Trophoblast cell (in vitro differentiated cells and primary cell): ENCODE measurements around the gene APOA4.
"Not testable (repeated sequence)": the region's sequence is repeated elsewhere in the genome, so short reads cannot be mapped to it uniquely, and the experiment has no call there.

ENCODE experiments used
- DNase-seq, 2 donors: peaks; one replicate each; pipeline ENCODE4 v3.0.0-alpha.2; 2016
- H2AFZ ChIP-seq: 2 replicates; pipeline ENCODE4 v1.6.1; 2013; ENCODE audit warnings: low read length, moderate library complexity, mild to moderate bottlenecking; ENCODE audit not compliant: insufficient read depth, poor library complexity
- H2AK5ac ChIP-seq: 2 replicates; pipeline ENCODE4 v1.6.1; 2013; ENCODE audit warnings: mild to moderate bottlenecking, low read length
- H2BK120ac ChIP-seq: 2 replicates; pipeline ENCODE4 v1.6.1; 2013; ENCODE audit warnings: low read length, mild to moderate bottlenecking, moderate library complexity; ENCODE audit not compliant: insufficient read depth, poor library complexity
- H2BK12ac ChIP-seq: 2 replicates; pipeline ENCODE4 v1.6.1; 2013; ENCODE audit warnings: mild to moderate bottlenecking, low read length, moderate library complexity
- H2BK5ac ChIP-seq: 2 replicates; pipeline ENCODE4 v1.6.1; 2013; ENCODE audit warnings: low read length, low read depth, moderate library complexity, mild to moderate bottlenecking; ENCODE audit not compliant: poor library complexity
- H3K14ac ChIP-seq: 2 replicates; pipeline ENCODE4 v1.6.1; 2013; ENCODE audit warnings: mild to moderate bottlenecking, low read length
- H3K18ac ChIP-seq: 2 replicates; pipeline ENCODE4 v1.6.1; 2013; ENCODE audit warnings: mild to moderate bottlenecking, low read length
- H3K23ac ChIP-seq: 2 replicates; pipeline ENCODE4 v1.6.1; 2013; ENCODE audit warnings: low read length
- H3K27ac ChIP-seq: 2 replicates; pipeline ENCODE4 v1.5.1; 2013; ENCODE audit warnings: low read depth, mild to moderate bottlenecking, inconsistent platforms, low read length, moderate library complexity
- H3K27me3 ChIP-seq: 2 replicates; pipeline ENCODE4 v1.6.1; 2013; ENCODE audit warnings: inconsistent platforms, mild to moderate bottlenecking, low read length, moderate library complexity; ENCODE audit not compliant: insufficient read depth
- H3K36me3 ChIP-seq, 2 experiments: 1 replicate in 1 of 2; 2 replicates in 1 of 2; pipeline ENCODE4 v1.6.1; 2013; ENCODE audit warnings: low read length in 2 of 2, mild to moderate bottlenecking in 2 of 2, moderate library complexity in 1 of 2; ENCODE audit not compliant: insufficient read depth in 2 of 2, control insufficient read depth in 1 of 2
- H3K4ac ChIP-seq: 2 replicates; pipeline ENCODE4 v1.6.1; 2013; ENCODE audit warnings: low read depth, mild to moderate bottlenecking, low read length, moderate library complexity
- H3K4me1 ChIP-seq, 2 experiments: 1 replicate in 1 of 2; 2 replicates in 1 of 2; pipeline ENCODE4 v1.6.1; 2013; ENCODE audit warnings: low read length in 2 of 2, mild to moderate bottlenecking in 2 of 2, moderate library complexity in 1 of 2; ENCODE audit not compliant: insufficient read depth in 2 of 2, control insufficient read depth in 1 of 2
- H3K4me2 ChIP-seq: 2 replicates; pipeline ENCODE4 v1.6.1; 2013; ENCODE audit warnings: inconsistent platforms, mild to moderate bottlenecking, low read length, moderate library complexity
- H3K4me3 ChIP-seq: 2 replicates; pipeline ENCODE4 v1.5.1; 2013; ENCODE audit warnings: mild to moderate bottlenecking, low read depth, low read length, inconsistent platforms
- H3K79me1 ChIP-seq: one replicate; pipeline ENCODE4 v1.6.1; 2013; ENCODE audit warnings: low read length
- H3K79me2 ChIP-seq: 2 replicates; pipeline ENCODE4 v1.6.1; 2013; ENCODE audit warnings: low read length, mild to moderate bottlenecking; ENCODE audit not compliant: control insufficient read depth, insufficient read depth, poor library complexity
- H3K9ac ChIP-seq: 2 replicates; pipeline ENCODE4 v1.6.1; 2013; ENCODE audit warnings: mild to moderate bottlenecking, low read length
- H3K9me3 ChIP-seq: 2 replicates; pipeline ENCODE4 v1.6.1; 2013; ENCODE audit warnings: low read depth, mild to moderate bottlenecking, control low read depth, inconsistent platforms, low read length; ENCODE audit not compliant: insufficient read depth
- H4K12ac ChIP-seq: 2 replicates; pipeline ENCODE4 v1.6.1; 2013; ENCODE audit warnings: low read depth, mild to moderate bottlenecking, low read length, moderate library complexity
- H4K8ac ChIP-seq: 2 replicates; pipeline ENCODE4 v1.6.1; 2013; ENCODE audit warnings: low read depth, mild to moderate bottlenecking, low read length, moderate library complexity
- H4K91ac ChIP-seq: one replicate; pipeline ENCODE4 v1.6.1; 2013; ENCODE audit warnings: low read depth, mild to moderate bottlenecking, low read length, moderate library complexity
- WGBS: extraction: QIAGEN DNeasy Blood & Tissue Kit; methylation state at CpG from one replicate; pipeline ENCODE4 v1.1.7; 2013; ENCODE audit warnings: missing lambda C conversion rate; ENCODE audit not compliant: insufficient read length, insufficient coverage; ENCODE audit errors: extremely low coverage; 5-methylcytosine and 5-hydroxymethylcytosine counted together

The APOA4 gene

GRCh38 chr11:116807601-116808261, 15.4 kb downstream of the APOA4 start:
- Histone ChIP-seq H3K14ac (no peak overlapping the region), H3K4me1 (no peaks in the 10 kb centered on the region), H3K9ac (no peak overlapping the region), H3K79me1 (no peaks in the 10 kb centered on the region), H2BK5ac (no peak overlapping the region), H2BK120ac (no peak overlapping the region), H3K4ac (no peak overlapping the region), H3K27me3 (no peaks in the 10 kb centered on the region), H3K79me2 (no peaks in the 10 kb centered on the region), H4K91ac (no peak overlapping the region), H3K23ac (no peak overlapping the region), H4K8ac (no peak overlapping the region), H3K27ac (no peak overlapping the region), H3K4me2 (no peak overlapping the region), H2BK12ac (no peak overlapping the region), H3K36me3 (no peaks in the 10 kb centered on the region), H3K9me3 (peaks cover 2% of the 10 kb centered on the region), H3K18ac (no peak overlapping the region), H2AFZ (no peak overlapping the region), H3K4me3 (peak overlapping the region; percentile 58), H2AK5ac (no peak overlapping the region), H4K12ac (no peak overlapping the region)
- no CpG with 5 or more reads among the region's 6 CpGs for WGBS
- DNase-seq: no peak

- H3K14ac ChIP-seq: no peak overlapping the region
- no peak overlapping the region for H3K4ac ChIP-seq
- no peak for DNase-seq
- no peak overlapping the region for H2BK12ac ChIP-seq
- no peak overlapping the region for H4K8ac ChIP-seq
- no peak overlapping the region for H4K91ac ChIP-seq
- H2AK5ac ChIP-seq: no peak overlapping the region
- no peak overlapping the region for H4K12ac ChIP-seq
- no peak overlapping the region for H3K4me3 ChIP-seq
- H3K36me3 ChIP-seq: no peaks in the 10 kb centered on the region
- H3K4me2 ChIP-seq: no peak overlapping the region
- no peak overlapping the region for H3K27ac ChIP-seq
- H3K27me3 ChIP-seq: no peaks in the 10 kb centered on the region
- H2BK5ac ChIP-seq: no peak overlapping the region
- peaks cover 2% of the 10 kb centered on the region for H3K9me3 ChIP-seq
- H3K79me1 ChIP-seq: no peaks in the 10 kb centered on the region
- H3K23ac ChIP-seq: no peak overlapping the region
- no peak overlapping the region for H2AFZ ChIP-seq
- no peak overlapping the region for H3K9ac ChIP-seq
- H3K79me2 ChIP-seq: no peaks in the 10 kb centered on the region
- no peak overlapping the region for H2BK120ac ChIP-seq
- no peak overlapping the region for H3K18ac ChIP-seq
- H3K4me1 ChIP-seq: no peaks in the 10 kb centered on the region
- WGBS: no CpG with 5 or more reads among the region's 3 CpGs
Measured at GRCh38 chr11:116804001-116804400, 19.1 kb downstream of the APOA4 start.

- H3K36me3 ChIP-seq, H3K4me1 ChIP-seq, H4K8ac ChIP-seq, H3K18ac ChIP-seq, H4K91ac ChIP-seq, H3K14ac ChIP-seq, H3K23ac ChIP-seq, H2BK12ac ChIP-seq, DNase-seq, H3K27ac ChIP-seq, H2BK5ac ChIP-seq, H2AK5ac ChIP-seq, H3K9ac ChIP-seq, H2AFZ ChIP-seq, H3K4me2 ChIP-seq, H3K9me3 ChIP-seq, H3K79me2 ChIP-seq, H4K12ac ChIP-seq, H3K4ac ChIP-seq, H2BK120ac ChIP-seq, H3K79me1 ChIP-seq, H3K27me3 ChIP-seq, H3K4me3 ChIP-seq: not testable (repeated sequence)
Measured at GRCh38 chr11:116801662-116802061, 21.4 kb downstream of the APOA4 start.

GRCh38 chr11:116800610-116801009, 22.5 kb downstream of the APOA4 start:
- Histone ChIP-seq H2BK5ac (no peak overlapping the region), H3K14ac (no peak overlapping the region), H4K91ac (no peak overlapping the region), H3K79me2 (no peaks in the 10 kb centered on the region), H3K27ac (no peak overlapping the region), H3K18ac (no peak overlapping the region), H3K9ac (no peak overlapping the region), H3K4me3 (no peak overlapping the region), H2AK5ac (no peak overlapping the region), H3K36me3 (no peaks in the 10 kb centered on the region), H3K79me1 (no peaks in the 10 kb centered on the region), H3K4me2 (no peak overlapping the region), H4K12ac (no peak overlapping the region), H4K8ac (no peak overlapping the region), H3K23ac (no peak overlapping the region), H3K4ac (no peak overlapping the region), H2AFZ (no peak overlapping the region), H2BK12ac (no peak overlapping the region), H2BK120ac (no peak overlapping the region), H3K27me3 (no peaks in the 10 kb centered on the region), H3K9me3 (no peaks in the 10 kb centered on the region), H3K4me1 (no peaks in the 10 kb centered on the region)
- WGBS: no CpG with 5 or more reads among the region's 2 CpGs
- no peak for DNase-seq
